Activated CD4-positive, alpha-beta T cell treated with anti-CD3 and anti-CD28 coated beads, Interleukin-2, Interleukin-6, amounts not matched to agents 100 ng/mL and 50 ng/mL, durations not matched to agents 16 hours and 8 hours (primary cell): Measurements from ENCODE around the gene GTSF1L.

Experiments used
- DNase-seq: peaks from one replicate; pipeline ENCODE4 v3.0.0-alpha.2; 2020

Gene GTSF1L

DNA sequence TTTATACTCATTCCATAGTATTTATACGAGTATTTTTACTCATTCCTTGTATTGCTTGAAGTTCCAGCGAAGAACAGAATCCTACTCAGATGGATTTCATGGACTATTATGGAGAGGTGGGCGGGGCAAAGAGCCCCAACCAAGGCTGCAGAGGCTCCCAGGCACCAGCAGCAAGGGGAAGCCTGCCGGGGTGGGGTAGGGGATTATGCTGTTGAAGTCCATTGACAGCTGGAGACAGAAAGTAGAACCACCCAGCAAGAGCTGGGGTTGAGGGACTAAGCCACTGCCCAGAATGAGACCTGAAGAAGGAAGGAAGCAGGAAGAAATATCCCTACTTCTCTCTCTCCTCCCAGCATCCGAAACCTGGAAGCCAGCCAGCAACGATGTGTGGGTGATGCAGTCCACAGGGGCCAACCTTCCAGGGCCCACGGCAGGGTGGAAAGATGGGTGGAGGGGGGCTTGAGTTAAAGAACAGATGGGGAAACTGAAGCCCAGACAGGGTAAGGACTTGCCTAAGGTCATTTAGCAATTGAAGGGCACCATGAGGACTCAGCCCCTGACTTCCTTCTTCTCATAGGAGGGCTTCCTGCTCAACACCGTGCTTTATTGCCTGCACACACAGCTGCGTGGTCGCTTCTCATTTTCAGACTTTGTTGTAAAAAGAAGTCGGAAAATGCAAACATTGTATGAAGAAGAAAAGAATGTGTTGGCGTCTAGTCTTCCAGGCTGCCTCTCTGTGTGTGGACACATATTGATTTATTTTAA lies 18.3 kb upstream of the GTSF1L start:
- DNase-seq = no peak

DNA sequence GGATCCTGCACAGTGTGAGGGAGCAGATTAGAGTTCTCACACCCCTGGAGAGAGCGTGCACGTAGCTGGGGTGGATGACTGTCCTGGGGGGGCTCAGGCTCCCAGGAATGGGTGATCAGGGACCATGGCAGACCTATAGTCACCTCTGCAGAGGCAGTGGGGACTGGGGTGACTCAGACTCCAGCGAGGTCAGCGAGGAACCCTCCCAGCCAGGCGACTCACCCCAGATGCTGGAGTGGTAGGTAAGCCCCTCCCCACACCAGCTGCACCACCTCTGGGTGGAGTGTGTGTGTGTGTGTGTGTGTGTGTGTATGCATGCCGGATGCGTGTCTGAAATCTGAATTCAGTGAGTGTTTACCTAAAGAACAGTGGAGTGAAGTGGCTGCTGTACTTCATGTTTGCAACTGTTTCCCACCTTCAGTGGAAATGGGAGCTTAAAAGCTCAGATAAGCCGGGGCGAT lies 17.4 kb upstream of the GTSF1L start:
- no peak for DNase-seq

DNA sequence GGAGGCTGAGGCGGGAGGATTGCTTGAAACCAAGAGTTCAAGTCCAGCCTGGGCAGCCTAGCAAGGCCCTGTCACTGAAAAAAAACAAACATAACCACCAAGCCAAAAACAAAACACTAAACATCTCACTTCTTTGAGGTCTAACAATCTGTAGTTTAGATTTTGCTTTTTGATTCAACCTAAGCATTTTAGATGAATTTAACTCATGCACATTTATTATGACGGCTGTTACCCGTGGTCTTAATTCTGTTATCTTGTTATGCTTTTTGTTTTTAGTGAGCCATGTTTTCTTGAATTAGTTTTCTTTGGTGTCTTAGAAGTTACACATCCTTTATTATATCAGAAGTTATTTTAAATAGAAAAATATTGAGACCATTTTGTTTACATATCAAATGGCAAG lies 13.8 kb upstream of the GTSF1L start:
- no peak for DNase-seq

DNA sequence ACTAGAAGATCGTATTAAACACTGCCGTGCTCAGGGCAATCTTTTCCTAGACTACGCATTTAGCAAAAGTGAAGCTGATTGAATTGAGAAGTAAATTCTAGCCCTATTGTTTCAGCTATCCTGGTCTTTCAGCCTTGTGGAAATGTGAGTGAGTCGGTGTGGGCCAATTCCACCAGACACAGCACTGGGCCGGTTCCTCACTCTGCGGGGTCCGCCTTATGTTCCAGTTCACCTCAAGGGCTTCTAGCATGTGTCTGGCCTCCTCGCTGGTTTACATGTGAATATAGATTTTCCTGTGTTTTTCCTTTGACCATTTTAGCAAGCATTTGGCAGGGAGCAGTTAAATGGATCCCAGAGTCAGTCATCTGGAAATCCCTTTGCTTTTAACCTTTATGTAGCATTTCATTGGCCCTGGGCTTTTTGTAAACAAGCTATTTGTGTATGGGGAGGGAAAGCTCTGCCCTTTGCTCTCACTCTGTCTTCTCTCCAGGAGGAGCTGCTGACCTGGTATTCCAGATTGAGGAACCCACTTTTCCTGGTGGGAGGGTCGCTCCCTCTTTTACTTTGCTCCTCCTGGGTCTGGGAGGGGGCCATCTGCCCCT lies 12.4 kb upstream of the GTSF1L start:
- no peak for DNase-seq

DNA sequence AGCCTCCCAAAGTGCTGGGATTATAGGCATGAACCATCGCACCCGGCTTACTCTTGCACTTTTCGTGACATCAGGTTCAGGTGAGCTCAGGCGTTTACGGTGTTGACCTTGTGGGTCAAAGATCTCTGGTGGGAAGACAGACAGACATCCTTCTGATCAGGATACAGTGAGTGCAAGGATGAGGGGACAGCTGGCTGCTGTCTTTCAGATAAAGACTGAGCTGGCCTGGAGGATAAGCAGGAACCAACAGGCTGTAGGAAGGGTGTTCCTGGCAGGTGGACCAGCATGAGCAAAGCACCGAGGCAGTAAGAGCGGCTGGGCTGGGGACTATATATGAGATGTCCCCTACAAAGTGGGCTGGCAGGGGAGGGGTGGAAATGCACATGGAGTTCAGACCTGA lies 11.1 kb upstream of the GTSF1L start:
- no peak for DNase-seq

DNA sequence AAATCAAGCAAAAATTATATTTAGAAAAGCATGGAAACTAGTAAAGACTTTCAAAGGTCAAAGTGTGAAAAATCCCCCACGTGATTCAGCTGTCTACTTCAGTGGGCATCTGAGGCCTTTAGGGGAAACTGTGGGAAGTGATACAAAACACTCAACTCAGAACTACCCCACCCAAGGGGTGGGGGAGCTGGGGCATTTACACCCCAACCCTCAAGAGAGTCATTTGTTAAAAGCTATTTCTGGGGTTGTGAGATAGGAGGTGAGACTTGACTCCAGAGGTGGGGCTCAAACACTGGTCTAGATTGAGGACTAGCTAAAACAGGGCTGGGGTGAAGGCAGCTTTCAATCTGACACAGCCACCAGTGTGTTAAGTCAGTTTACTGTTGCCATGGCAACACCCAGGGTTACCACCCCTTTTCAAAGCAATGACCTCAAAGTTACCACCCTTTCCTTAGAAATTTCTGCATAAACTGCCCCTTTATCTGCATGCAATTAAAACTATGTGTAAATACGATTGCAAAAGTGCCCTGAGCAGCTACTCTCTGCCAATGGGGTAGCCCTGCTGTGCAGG lies 9.9 kb upstream of the GTSF1L start:
- DNase-seq = peak; percentile 82

DNA sequence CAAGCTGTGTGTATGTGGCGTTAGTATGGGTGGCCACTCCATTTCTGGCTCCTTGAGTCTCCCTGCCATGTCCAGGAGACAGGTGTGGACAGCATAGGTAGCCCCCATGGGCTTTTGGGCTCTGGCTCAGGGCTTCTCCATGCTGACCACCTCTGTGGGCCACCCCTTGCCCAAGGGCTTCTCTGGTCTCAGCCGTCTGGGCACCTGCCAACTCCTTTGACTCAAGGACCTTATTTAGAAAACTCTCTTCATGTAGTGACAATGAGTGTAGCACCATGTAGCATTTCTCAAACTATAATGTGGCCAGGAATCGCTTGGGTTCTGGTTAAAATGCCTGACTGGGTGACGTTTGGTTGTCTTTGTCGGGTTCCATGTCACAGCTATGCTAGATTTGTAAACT lies 5.1 kb upstream of the GTSF1L start:
- no peak for DNase-seq

DNA sequence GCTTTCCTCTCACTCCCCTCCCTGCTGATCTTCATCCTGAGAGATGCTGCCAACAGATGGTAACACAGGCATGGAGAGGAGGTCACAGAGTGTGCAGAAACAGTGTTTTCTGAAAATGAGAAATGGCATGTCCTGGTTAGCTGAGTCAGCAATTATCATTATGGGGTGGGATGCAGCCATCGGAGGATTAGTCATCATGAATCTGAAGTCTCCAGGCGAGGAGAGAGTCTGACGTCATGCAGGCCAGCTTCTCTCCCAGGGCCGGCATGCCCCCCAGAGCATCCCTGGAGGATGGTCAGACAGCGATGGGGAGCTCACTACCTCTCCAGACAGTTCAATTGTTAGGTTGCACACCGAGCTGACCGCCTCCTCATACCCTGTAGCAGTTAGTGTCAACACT lies 4.7 kb upstream of the GTSF1L start:
- no peak for DNase-seq

DNA sequence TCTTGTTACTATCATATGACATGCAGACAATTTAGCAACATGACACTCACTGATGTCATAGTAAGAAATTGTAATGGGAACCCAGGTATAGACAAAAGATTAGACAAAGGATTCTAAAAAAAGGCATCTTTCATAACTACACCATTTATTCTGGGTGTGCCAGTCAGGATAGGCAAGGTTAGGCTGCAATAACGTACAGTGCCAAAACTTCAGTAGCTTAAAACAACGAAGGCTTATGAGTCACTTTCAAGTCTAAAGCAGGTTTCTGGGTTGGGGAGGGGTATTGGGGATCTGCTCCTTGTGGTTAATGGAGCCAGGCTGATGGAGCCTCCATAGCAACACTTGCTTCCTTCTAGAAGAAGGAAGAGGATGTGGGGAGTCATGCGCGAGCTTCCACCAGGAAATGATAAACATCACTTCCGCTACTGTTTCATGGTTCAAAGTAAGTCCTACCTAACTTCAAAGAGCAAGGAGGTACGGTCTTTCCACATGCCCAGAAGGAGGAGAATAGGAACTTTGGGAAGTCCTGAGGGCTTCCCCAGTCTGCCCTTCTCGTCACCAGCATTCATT lies 2.0 kb upstream of the GTSF1L start:
- no peak for DNase-seq

DNA sequence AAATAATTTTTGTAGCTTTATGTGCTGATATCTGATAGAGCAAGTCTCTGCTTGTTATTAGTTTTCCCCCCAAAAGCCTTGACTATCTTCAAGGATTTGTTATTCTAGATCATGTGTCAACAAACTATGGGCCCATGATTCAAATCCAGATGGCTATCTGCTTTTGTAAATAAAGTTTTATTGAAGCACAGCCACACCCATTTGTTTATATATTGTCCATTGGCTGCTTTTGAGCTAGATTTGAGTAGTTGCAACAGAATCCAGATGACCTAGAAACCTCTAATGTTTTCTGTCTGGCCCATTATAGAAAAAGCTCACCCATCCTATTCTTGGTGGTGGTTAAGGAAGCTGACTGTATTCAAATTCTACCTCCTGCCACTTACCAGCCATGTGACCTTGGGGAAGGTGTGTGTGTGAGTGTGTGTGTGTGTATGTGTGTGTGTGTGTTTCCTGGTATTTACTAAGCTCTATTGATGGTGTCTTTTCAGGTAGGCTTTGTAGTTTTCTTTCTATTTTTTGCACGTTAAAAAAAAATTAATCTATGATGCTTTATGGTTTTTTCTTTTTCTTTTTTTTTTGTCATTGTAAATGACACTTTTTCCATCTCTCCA lies 1.3 kb upstream of the GTSF1L start:
- no peak for DNase-seq

DNA sequence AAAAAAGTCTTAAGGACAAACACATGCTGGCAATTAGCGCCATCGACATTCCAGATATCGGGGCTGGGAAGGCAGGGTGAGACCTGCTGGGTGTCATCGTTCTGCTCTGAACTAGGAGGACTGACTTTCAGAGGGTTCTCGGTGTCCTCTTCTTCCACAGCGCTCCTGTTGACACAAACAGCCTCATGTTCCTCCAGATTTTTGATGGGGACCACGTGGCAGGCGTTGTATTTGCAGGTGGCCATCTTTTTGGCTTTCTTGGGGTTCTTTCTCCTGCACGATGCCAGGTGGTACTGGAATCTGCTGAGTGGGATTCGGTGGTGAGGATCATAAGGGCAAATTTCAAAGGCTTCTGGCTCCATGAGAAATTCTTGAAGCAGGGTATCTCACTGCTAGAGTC lies 469 bp downstream of the GTSF1L start:
- DNase-seq = no peak

DNA sequence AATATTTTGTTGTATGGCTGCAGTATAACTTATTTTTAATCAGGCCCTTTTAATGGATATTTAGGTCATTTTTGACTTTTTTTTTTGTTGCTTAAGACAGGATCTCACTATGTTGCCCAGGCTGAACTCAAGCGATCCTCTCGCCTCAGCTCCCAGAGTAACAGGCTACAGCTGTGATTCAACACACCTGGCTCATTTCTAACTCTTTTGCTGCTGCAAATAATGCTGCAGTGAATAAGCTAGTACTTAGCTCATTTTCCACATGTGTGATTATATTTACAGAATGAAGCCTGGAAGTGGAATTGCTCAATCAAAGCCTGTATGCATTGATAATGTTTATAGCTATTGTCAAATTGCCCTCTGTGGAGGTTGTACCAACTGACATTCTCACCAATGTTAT lies 1.1 kb downstream of the GTSF1L start:
- no peak for DNase-seq

DNA sequence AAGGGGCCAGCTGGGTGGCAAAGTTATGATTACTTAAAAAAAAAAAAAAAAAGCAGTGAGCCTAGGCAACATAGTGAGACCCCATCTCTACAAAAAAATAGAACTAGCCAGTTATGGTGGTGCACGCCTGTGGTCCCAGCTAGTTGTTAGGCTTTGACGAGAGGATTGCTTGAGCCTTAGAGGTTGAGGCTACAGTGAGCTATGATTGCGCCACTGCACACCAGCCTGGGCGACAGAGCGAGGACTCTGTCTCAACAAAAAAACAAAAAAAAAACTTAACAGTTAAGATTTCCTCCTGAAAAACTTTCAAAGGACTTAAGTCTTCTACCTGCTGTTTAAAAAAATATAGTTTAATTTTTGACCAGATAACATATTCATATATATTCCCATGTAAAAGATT lies 2.4 kb downstream of the GTSF1L start:
- DNase-seq = no peak

DNA sequence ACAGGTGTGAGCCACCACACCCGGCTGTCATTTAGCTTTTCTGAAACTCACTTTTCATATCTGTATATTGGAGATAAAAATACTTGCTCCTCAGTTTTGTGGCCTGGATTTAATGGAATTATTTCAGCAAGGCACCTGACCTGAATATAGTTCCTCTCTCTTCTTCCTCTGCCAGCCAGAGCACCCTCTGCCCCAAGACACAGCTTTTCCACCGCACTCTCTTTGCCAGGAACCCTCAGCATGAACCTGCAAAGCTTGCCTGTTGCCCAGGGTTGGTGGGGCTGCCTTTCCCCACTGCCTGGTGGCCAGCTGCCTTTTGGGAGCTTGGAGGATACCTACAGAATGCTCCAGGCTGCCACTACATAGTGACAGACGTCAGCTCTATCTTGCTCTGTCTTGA lies 3.1 kb downstream of the GTSF1L start:
- DNase-seq = no peak

DNA sequence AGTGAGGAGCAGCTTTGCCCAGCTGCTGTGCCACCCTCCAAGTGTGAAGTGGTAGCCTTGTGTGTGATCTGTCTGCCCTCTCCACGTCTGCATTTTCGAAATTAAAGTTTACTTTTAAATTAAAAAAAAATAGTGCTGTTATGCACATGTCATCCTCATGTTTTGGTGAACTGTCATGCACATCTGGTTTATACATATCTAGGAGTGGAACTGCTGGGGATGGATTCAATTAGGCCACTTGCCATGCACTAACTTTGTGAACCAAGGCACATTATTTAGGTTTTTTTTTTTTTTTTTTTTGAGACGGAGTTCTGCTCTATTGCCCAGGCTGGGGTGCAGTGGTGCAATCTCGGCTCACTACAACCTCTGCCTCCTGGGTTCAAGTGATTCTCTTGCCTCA lies 3.6 kb downstream of the GTSF1L start:
- no peak for DNase-seq

DNA sequence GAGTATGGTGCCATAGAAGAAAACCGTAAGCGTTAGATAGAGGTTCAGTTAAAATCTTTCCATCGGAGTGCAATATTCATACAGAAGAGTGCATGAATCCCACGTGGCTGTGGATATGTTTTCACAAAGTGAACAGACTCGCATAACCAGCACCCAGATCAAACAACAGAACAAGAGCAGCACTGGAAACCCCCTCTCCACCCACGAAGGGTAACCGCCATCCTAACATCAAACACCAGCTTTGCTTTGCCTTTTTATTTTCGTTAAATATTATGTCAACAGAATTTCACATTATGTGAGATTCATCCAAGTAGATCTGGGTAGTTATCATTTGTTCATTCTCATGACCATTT lies 4.7 kb downstream of the GTSF1L start:
- DNase-seq = peak; percentile 37

DNA sequence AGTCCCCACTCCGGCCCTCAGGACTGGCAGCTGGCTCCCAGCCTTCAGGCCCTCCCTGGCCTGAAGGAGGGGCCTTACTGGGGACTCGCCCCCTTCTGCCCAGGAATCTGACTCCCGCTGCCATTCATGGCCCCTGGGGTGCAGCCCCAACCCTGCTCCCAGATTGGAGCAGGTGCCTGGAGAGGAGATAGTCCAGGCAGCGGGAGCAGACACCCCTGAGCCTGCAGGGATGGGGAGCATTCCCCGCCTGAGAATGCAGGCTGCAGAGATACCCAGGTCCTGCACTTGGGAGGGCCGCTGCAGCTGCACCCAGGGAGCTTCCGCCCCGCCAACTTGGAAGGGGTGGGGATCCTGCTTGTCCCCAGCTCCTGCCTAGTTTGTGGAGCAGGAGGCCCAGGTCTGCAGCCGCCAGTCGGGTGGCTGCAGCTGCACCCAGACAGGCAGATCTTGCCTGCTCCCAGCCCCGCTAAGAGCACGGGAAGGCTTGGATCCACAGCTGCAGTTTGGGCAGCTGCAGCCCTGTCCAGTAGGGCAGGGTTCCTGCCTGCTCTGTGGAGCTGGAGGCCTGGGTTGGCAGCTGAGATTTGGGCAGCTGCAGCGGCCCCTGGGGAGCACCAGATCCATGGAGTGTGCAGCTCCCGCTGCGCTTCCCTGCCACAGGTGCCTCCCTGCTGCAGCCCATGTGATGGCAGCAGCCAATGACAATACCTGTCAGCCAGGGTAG lies 5.2 kb downstream of the GTSF1L start:
- DNase-seq = peak; percentile 19

DNA sequence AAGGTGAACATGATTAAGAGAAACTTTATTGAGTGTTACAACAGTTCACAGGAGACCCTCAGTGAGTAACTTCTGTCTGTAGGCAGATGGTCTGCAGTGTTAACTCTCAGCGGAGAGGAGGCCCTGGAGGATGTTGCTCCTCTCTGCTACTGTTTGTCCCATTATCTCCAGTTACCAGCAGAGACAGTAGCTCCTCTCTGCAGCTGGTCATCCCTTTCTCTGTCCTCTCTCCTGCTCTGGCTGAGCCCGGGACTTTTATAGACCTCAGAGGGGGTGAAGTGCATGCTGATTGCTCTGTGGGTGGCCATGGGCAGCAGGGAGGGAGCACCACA lies 5.7 kb downstream of the GTSF1L start:
- DNase-seq = no peak

DNA sequence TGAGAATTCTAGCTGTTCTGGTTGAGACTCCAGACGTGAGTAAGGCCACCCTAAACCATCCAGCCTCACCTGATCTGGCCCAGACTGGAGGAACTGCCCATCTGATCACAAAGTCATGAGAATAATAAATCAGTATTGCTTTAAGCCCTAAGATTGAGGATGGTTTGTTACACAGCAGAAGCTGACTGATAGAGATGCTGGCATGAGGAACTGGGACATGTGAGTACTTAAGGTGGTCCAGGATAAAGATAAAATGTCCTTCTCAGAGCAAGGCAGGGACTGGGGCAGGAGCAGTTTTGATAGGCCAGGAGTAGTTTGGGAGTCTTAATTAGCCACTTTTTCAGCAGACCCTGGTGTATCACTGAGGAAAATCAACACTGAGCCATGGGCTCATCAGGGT lies 6.8 kb downstream of the GTSF1L start:
- no peak for DNase-seq

DNA sequence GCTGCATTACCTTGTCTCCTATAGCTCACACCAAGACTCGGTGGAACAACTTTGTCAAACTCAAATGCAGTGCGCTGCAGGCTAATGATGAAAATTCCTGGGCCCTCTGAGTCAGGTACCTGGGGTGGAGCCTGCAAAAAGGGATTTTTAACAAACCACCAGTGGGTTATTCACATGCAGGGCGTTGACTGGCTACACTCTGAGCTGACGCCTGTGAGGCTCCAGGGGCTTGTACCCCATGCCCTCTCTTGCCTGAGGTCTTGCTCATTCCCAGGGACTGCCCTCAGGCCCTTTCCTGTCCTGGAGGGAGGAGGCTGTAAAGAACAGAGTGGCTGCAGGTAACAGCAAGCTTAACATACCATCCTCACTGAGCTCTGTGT lies 9.2 kb downstream of the GTSF1L start:
- DNase-seq = no peak

DNA sequence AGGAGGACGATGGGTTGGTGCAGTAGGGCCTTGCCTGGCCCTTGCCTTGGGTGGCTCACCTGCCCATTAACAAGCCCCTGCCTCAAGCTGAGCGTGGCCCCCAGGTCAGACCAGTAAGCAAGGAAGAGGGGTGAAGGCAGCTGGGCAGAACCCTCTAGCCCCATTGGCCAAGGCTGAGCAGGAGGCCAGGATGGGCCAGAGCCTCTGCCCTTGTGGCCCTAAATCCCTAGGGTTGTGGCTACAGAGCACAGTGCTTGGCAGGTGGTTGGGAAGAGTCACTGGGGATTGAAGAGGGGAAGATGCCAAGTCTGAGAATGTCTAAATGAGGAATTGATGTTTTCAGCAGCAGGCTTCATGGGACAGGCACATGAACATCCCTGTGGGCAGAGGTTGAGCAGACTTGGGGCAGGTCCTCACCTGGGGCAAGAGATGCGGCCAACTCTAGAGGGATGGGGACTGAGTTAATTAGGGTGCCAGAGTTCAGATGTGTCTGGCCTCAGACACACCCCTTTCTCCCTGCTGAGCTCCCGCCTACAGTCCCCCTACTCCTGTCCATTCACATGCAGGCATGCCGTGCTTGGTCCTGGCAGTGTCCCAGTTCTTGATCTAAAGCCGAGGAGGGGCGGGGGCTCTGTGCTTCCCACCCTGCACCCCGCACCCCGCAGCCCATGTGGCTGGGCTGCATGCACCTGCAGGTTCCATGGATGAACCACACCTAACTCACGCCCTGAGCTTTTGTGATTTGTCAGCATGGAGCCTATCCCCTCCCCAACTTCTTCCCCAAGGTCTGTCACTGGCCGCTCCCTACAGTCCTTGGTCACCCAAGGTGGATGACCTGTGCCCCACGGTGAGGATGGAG lies 9.8 kb downstream of the GTSF1L start:
- DNase-seq = no peak

DNA sequence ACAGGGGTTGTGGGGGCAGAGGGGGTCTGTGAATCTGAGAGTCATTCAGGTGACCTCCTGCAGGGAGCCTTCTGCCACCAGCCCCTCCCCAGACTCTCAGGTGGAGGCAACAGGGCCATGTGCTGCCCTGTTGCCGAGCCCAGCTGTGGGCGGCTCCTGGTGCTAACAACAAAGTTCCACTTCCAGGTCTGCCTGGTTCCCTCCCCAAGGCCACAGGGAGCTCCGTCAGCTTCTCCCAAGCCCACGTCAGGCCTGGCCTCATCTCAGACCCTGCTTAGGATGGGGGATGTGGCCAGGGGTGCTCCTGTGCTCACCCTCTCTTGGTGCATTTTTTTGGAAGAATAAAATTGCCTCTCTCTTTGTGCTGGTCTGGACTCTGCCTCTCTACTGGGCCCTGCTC lies 10.7 kb downstream of the GTSF1L start:
- DNase-seq = no peak
